A549 (cell line): ENCODE measurements around the gene CILP.

ENCODE experiments used
- BHLHE40 ChIP-seq: IDR thresholded peaks from 2 replicates; pipeline ENCODE4 v1.6.1; 2012; ENCODE audit warnings: low read depth, low read length, inconsistent platforms
- CTCF ChIP-seq: fragments of >200 bp; sonication (Bioruptor Twin); formaldehyde crosslinking; IDR thresholded peaks from 3 replicates; pipeline ENCODE4 v1.5.1; 2016
- EHMT2 ChIP-seq: fragments of 200-600 bp; sonication (generic); IDR thresholded peaks from 2 replicates; pipeline ENCODE4 v1.6.1; 2016; ENCODE audit warnings: antibody characterized with exemption, low read depth, mild to moderate bottlenecking, moderate library complexity
- EP300 ChIP-seq, 2 experiments: fragments of >200 bp; sonication (Bioruptor Twin); formaldehyde crosslinking; IDR thresholded peaks; 2 replicates in 1 of 2; 3 replicates in 1 of 2; pipeline ENCODE4 v1.6.1; 2016 to 2017
- HEYL ChIP-seq: fragments of 250-450 bp; sonication (Bioruptor Pico); IDR thresholded peaks from 2 replicates; pipeline ENCODE4 v1.8.0; 2021; ENCODE audit warnings: mild to moderate bottlenecking, moderate library complexity
- JUN ChIP-seq, 2 experiments: fragments of >200 bp; sonication (Bioruptor Twin); formaldehyde crosslinking; IDR thresholded peaks; 2 replicates in 1 of 2; 3 replicates in 1 of 2; pipeline ENCODE4 v1.6.1; 2016 to 2017
- TP53 ChIP-seq: fragments of 250-450 bp; sonication (Bioruptor Pico); IDR thresholded peaks from 2 replicates; pipeline ENCODE4 v1.5.0; 2021; ENCODE audit warnings: mild to moderate bottlenecking, moderate library complexity
- ZC3H11A ChIP-seq: fragments of 450-650 bp; IDR thresholded peaks from 2 replicates; pipeline ENCODE4 v1.6.1; 2014; ENCODE audit warnings: antibody characterized with exemption, mild to moderate bottlenecking
- ZFP36 ChIP-seq: fragments of 450-650 bp; IDR thresholded peaks from 2 replicates; pipeline ENCODE4 v1.6.1; 2014; ENCODE audit warnings: borderline replicate concordance; ENCODE audit not compliant: partially characterized antibody

DNA sequence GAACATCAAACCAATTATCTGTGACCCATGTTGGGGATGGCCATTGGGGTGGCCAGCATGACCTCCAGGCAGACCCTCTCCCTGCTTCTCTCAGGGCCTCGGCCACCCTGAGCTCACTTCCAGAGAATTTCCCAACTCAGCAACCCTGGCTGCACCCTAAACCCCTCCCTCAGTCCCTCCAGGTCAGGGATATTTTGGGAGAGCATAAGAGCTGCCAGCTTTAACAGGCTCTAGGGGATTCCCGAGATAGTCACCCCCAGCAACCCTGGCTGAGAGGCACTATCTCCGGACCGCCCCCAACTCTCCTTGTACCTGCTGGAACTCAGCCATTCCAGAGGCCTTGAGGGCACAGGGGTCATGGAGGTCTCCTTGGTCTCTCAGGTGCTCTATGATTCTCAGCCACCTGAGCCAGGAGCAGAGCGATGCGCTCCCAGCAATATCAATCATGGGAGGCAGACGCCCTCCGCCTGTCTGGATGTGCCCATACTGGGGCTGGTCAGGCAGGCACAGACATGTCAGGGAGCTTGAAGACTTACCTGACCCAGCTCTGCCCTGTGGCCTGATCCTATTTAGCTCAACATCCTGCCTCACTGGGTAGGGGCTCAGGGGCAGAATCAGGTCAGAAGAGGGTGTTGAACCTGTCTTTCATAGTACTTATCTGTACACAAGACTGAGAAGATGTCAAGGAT, 34.9 kb upstream of the CILP start:
- TF ChIP-seq ZC3H11A (no peak), CTCF (no peak), TP53 (CRISPR knock-in tag) (no peak), JUN (IDR thresholded peaks at IDR 0.05) (no peak), HEYL (no peak), EP300 (IDR thresholded peaks at IDR 0.05) (no peak), ZFP36 (no peak), BHLHE40 (no peak), EHMT2 (no peak)
